H1 (cell line): ENCODE data around the gene CACNG5. TPM values are rescaled to one million over a fixed set of nuclear protein-coding genes. Genes with fewer than 3 reads are reported as not detected.

ENCODE experiments used
- CHD1 ChIP-seq: IDR thresholded peaks from 2 replicates; pipeline ENCODE4 v1.6.1; 2012; ENCODE audit warnings: low read depth, low read length, improper control_type of control experiment
- CHD7 ChIP-seq: fragments of 300-600 bp; sonication (generic); IDR thresholded peaks from 2 replicates; pipeline ENCODE4 v1.7.1; 2012; ENCODE audit warnings: low read length, moderate library complexity, mild to moderate bottlenecking, inconsistent platforms; ENCODE audit not compliant: insufficient replicate concordance
- EZH2 ChIP-seq: fragments of 200-600 bp; sonication (generic); IDR thresholded peaks from 2 replicates; pipeline ENCODE4 v1.7.1; 2012; ENCODE audit warnings: low read depth, mild to moderate bottlenecking, moderate library complexity, low read length, inconsistent platforms; ENCODE audit not compliant: severe bottlenecking
- JUN ChIP-seq: IDR thresholded peaks from 2 replicates; pipeline ENCODE4 v1.6.1; 2011; ENCODE audit warnings: low read depth, mild to moderate bottlenecking, improper control_type of control experiment, low read length
- JUND ChIP-seq: IDR thresholded peaks from 2 replicates; pipeline ENCODE4 v1.6.1; 2011; ENCODE audit warnings: mild to moderate bottlenecking, improper control_type of control experiment, low read length
- KDM5A ChIP-seq: fragments of 200-600 bp; IDR thresholded peaks from 2 replicates; pipeline ENCODE4 v1.7.1; 2012; ENCODE audit warnings: mild to moderate bottlenecking, low read length, inconsistent platforms, mixed read lengths
- RAD21 ChIP-seq, 2 experiments: IDR thresholded peaks in 1 of 2; conservative IDR thresholded peaks in 1 of 2; 2 replicates each; pipeline ENCODE4 v1.6.1; 2011; ENCODE audit warnings: low read depth in 2 of 2, low read length in 2 of 2, improper control_type of control experiment in 1 of 2, inconsistent platforms in 1 of 2, mild to moderate bottlenecking in 1 of 2, moderate library complexity in 1 of 2
- SP2 ChIP-seq: IDR thresholded peaks from 2 replicates; pipeline ENCODE4 v1.6.1; 2012; ENCODE audit warnings: mild to moderate bottlenecking, low read length, inconsistent platforms
- SRF ChIP-seq: IDR thresholded peaks from 2 replicates; pipeline ENCODE4 v1.6.1; 2011; ENCODE audit warnings: mild to moderate bottlenecking, low read depth, low read length, moderate library complexity
- polyA plus RNA-seq, 7 experiments: library from polyadenylated mRNA; depleted of rRNA in 3 of 7; stranded (reverse) in 5 of 7; unstranded in 2 of 7; fragments of >200 nt in 5 of 7; fragments of 200-250 nt in 2 of 7; gene quantifications; 1 replicate in 5 of 7; 2 replicates in 1 of 7; 4 replicates in 1 of 7; pipeline versions ENCODE4 v1.2.1 to v1.2.3, GENCODE V29; 2011 to 2013; ENCODE audit warnings: missing spikeins in 2 of 7, mixed read lengths in 2 of 7
- total RNA-seq: library from RNA; stranded (reverse); fragmentation: NEBNext Ultra II Directional; extraction: Animal tissue kit (Norgen Biotek cat#: 25700); gene quantifications from 2 replicates; pipeline ENCODE4 v1.2.1, GENCODE V29; 2021

CACNG5 gene
- total and polyA plus RNA-seq, 2 of the 8 experiments (the other 6 are each of a cell fraction or from before 2014, with no cell fraction given): 2.2 to 3.1 TPM

GRCh38 chr17:66826856-66827255 lies 8.1 kb upstream of the CACNG5 start (continued):
- TF ChIP-seq CHD7: no peak
- TF ChIP-seq SRF: no peak
- no peak for TF ChIP-seq RAD21 (IDR thresholded peaks at IDR 0.05 in 1 of 2, conservative IDR thresholded peaks at IDR 0.05 in 1 of 2; ENCODE audit: low read depth in 2 of 2, low read length in 2 of 2)
- TF ChIP-seq SP2: no peak
- no peak for TF ChIP-seq JUND
- TF ChIP-seq KDM5A: no peak
- TF ChIP-seq EZH2: no peak
- no peak for TF ChIP-seq CHD1
- no peak for TF ChIP-seq JUN
- TF ChIP-seq, all 59 proteins: peak for 0
